GM12891 (cell line): ENCODE results near the gene IQCH.

Source experiments
- POLR2A ChIP-seq: IDR thresholded peaks from 2 replicates; pipeline ENCODE4 v1.6.1; 2011; ENCODE audit warnings: low read depth, low read length, control low read depth
- POLR2AphosphoS5 ChIP-seq: IDR thresholded peaks from 2 replicates; pipeline ENCODE4 v1.6.1; 2011; ENCODE audit warnings: low read depth, low read length, control low read depth

- TF ChIP-seq POLR2AphosphoS5 (peak; percentile 92), POLR2A (peak; percentile 91)
Observed at GRCh38 chr15:67254238-67255175, at the start of gene IQCH, which contains the start of gene AAGAB.
